ENCODE measurements around the gene ADGRE1.

Gene ADGRE1

GRCh38 chr19:6875218-6875617, 12.2 kb upstream of the ADGRE1 start:
- no peak for DNase-seq (ENCODE audit: low read depth in 2 of 2)

DNA sequence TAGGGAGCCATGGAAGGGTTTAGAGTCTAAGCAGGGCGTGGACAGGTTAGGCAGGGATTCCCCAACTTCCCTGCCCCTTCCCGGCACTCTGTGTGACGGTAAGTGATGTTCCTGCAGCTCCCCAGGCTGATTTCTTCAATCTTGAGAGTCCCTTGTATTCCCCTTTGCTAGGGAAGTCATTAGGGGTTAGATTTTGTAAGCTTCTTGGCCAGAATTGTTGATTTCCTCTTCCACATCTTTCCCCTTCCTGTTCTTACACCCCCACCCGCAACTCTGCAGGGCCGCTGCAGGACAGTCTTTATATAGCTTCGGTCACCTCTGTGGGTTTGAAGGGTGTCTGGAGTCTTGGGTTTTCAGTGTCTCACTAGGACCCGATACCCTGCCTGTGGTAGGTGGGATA, 10.6 kb upstream of the ADGRE1 start:
- DNase-seq (ENCODE audit: low read depth in 2 of 2) = no peak

DNA sequence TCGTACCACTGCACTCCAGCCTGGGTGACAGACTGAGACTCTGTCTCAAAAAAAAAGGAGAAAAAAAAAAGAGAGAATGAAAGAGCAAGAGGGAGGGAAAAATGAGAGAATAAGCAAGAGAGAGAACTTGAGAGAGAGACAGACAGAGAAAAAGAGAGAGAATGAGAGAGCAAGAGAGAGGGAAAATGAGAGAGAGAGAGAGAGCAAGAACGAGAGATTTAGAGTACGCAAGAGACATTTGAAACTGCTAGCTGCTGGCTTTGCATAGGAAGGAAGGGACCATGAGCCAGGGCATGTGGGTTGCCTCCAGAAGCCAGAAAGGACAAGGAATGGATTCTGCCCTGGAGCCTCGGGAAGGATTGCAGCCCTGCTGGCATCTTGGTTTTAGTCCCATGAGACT, 9.6 kb upstream of the ADGRE1 start:
- no peak for DNase-seq (ENCODE audit: low read depth in 2 of 2)

DNA sequence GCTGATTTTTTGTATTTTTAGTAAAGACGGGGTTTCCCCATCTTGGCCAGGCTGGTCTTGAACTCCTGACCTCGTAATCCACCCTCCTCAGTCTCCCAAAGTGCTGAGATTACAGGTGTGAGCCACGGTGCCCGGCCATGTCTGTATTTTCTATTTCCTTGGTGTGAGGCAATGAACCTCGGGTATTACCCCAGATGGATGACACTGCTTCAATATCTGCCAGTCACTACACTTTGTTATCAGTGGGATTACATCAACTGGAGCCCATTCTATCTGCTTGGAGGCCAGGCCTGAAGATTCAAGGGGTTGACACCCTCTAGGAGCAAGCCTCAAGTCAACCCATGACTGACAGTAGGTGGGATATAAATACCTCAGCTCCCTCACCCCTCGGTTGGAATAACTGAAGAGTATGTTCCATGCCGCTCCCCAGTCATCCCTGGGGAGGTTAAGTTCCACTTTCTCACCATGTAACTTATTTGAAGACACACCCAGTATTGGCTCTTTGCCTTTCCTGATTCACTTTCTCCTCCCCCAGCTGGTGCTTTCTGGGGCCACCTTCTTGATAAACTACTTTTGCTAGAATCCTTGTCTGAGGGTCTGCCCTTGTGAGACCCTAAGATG, 992 bp upstream of the ADGRE1 start:
- DNase-seq (ENCODE audit: low read depth in 2 of 2) = no peak

- DNase-seq (ENCODE audit: low read depth in 2 of 2) = no peak
These were observed 1.6 kb downstream of the ADGRE1 start for GRCh38 chr19:6888967-6889366.

GRCh38 chr19:6890401-6890913, 3.1 kb downstream of the ADGRE1 start:
- no peak for DNase-seq (ENCODE audit: low read depth in 2 of 2)

DNA sequence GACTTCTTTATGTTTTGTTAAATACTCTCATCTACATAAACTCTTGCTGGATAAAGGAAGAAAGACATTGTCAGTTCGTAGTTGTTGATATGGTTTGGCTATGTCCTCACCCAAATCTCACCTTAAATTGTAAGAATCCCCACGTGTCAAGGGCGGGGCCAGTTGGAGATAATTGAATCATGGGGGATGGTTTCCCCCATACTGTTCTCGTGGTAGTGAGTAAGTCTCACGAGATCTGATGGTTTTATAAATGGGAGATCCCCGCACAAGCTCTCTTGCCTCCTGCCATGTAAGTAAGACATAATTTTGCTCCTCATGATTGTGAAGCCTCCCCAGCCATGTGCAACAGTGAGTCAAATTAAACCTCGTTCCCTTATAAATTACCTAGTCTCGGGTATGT, 3.6 kb downstream of the ADGRE1 start:
- peak in 1 of 2 experiments; percentile 19 for DNase-seq (ENCODE audit: low read depth in 2 of 2)

DNA sequence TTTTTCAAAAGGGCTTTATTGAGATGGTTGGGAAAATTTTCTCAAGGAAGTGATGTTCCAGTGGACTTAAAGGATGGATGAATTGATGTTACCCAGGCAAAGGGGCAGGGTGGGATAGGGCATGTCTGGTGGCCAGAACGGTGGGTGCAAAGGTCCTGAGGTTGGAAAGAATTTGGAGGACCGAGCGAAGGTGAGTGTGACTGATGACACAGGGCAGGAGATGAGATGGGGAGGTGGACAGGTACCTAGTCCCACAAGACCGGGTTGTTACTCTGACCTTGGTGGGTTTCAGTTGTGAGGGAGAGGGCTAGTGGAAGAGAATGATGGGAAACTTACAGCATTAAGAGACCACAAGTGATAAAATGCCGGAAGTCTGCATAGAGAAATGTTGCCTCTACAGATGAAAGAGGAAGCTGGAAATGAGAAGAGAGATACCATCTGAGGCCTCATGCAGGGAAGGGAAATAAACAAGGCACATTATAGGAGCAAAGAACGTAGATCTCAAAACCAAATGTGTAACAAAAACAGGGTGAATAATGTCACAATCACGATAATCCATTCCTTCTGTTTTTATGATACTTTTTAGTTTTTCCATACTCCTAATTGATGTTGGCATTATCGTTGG, 4.5 kb downstream of the ADGRE1 start:
- DNase-seq (ENCODE audit: low read depth in 2 of 2) = no peak

GRCh38 chr19:6894313-6894712, 6.9 kb downstream of the ADGRE1 start:
- DNase-seq (ENCODE audit: low read depth in 2 of 2) = no peak

DNA sequence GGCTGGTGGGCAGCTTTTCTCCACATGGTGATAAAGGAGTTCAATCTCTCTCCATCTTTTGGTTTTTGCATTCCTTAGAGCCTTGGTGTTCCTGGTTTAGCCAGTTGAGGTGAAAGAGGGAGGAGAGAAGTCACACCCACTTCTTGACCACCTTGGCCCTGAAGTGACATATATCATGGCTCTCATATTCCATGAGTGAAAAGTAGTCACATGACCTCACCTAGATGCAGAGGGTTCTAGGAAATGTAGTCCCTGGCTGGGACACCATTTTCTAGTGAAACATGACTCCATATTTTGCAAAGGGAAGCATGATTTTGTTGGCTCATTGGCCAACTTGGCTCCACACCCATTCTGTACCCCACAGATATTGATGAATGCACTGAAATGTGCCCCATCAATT, 16.1 kb downstream of the ADGRE1 start:
- no peak for DNase-seq (ENCODE audit: low read depth in 2 of 2)

DNA sequence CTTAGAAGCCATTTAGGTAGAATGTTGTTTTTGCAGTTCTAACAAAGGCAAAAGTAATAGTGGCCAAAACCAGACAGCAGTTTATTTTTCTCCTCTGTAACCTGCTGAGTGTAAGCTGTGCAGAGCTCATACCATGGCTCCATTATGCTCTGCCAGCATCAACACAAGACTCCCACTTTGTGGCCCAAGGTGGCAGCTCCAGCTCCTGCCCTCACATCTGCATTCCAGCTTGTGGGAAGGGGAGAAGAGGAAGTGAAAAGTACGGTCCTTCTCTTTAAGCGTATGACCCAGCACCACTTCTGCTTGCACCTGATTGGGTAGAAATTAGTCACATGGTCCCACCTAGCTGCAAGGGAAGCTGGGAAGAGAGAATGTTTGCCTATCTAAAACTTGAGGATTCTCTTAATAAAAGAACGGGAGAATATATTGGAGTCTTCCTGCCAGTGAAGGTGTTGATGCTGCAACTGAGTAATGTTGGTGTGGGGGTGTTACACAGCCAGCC, 19.2 kb downstream of the ADGRE1 start:
- no peak for DNase-seq (ENCODE audit: low read depth in 2 of 2)

DNA sequence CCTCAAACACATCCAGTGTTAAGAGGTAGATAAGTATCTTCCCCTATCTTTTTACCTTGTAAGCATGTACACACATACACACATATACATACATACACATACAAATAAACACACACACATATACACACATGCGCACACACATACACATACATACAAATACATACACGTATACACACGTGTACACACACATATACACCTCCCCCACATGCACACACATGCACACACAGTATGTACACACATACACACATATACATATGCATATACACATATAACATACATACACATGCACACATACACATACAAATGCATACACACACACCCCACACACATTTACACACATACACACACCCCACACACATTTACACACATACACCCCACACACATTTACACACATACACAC, 24.1 kb downstream of the ADGRE1 start:
- no peak for DNase-seq (ENCODE audit: low read depth in 2 of 2)

DNA sequence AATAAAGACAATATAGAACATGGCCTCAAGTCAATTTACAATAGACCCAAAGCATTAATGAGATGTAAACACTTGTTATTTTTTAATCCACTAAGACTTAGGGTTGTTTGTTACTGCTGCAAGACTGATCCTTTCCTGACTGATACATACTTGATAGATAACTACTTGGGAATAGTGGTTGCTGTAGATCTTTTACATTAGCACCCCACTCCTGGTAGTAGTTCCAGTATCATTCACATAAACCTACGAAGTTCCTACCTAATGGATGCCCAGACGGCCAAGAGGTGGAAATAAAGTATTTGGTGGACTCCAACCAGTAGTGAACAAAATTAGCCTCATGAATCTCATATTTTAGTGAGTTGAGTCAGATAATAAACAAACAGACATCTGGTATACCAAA, 26.9 kb downstream of the ADGRE1 start:
- no peak for DNase-seq (ENCODE audit: low read depth in 2 of 2)

- DNase-seq (ENCODE audit: low read depth in 2 of 2) = no peak
These were observed 29.6 kb downstream of the ADGRE1 start for GRCh38 chr19:6916952-6917351.

DNA sequence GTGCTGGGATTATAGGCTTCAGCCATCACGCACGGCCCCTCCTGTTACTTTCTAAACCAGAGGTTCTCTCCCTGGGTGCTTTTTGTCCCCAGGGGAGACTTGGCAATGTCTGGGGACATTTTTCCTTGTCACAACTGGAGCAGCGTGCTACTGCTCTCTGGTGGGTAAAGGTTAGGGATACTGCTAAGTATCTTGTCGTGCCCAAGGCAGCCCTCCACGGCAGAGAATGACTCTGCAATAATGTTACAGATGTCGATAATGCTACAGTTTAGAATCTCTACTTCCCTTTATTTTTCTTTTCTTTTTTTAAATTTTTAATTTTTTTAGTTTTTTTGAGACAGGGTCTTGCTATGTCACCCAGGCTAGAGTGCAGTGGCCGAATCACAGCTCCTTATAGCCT, 38.0 kb downstream of the ADGRE1 start:
- DNase-seq (ENCODE audit: low read depth in 2 of 2) = no peak

DNA sequence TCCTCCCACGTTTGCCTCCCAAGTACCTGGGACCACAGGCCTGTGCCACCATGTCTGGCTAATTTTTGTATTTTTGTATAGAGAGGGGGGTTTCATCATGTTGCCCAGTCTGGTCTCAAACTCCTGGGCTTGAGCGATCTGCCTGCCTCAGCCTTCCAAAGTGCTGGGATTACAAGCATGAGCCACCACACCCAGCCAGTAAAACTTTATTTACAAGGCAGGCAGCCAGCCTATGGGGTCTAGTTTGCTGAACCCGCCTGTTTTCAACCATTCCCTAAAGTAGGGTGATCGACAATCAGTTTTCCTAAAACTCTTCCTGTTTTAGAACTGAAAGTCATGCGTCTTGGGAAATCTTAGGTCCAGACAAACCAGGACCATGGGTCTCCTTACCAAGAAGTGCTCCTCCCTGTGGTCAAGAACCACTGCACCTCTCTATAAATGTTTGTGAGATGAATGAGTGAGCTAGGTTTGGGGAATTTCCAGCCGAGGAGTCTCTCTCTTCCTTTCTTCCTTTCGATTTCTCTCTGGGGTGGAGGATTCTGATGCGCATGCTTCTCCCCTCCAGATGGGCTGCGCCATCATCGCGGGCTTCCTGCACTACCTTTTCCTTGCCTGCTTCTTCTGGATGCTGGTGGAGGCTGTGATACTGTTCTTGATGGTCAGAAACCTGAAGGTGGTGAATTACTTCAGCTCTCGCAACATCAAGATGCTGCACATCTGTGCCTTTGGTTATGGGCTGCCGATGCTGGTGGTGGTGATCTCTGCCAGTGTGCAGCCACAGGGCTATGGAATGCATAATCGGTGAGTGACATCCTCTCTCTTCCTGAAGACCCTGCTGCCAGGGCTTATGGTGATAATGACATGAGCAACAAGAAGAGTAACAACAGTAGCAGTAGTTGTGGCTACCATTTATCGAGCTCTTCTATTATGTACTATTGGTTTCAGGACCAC, 38.7 kb downstream of the ADGRE1 start:
- DNase-seq (ENCODE audit: low read depth in 2 of 2) = peak; percentile 16 to 17

DNA sequence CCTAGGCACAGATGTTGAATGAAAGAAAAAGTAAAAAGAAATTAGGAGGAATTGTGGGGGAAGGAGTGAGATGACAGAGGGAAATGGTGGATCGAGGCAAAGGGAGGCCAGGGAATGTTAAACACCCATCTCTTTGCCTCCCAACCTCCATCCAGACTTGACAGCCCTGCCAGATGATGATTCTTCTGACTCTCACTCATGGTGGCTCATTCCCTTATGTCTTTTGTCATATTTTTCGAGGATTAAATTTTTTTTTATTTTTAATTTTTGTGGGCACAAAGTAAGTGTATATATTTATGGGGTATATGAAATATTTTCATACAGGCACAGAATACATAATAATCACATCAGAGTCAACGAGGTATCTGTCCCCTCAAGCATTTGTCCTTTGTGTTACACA, 42.8 kb downstream of the ADGRE1 start:
- no peak for DNase-seq (ENCODE audit: low read depth in 2 of 2)

DNA sequence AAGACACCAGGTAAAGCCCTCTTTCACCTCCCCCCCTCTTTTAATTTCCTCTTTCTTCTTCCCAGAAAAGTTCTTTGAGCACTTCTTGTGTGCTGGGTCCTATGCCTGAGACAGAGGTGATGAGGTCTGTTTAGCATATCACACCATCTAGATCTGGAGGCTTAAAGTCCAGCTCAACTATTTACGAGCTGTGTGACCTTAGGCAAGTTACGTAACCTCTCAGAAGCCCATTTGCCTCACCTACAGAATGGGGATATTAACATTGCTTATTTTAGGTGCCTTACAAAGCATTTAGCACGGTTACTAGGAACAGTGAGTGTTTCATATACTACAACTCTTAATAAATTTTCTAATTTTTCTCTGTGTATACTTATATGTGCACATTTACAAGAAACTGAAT, 47.7 kb downstream of the ADGRE1 start:
- no peak for DNase-seq (ENCODE audit: low read depth in 2 of 2)

GRCh38 chr19:6935618-6936017, 48.2 kb downstream of the ADGRE1 start:
- DNase-seq (ENCODE audit: low read depth in 2 of 2) = no peak

DNA sequence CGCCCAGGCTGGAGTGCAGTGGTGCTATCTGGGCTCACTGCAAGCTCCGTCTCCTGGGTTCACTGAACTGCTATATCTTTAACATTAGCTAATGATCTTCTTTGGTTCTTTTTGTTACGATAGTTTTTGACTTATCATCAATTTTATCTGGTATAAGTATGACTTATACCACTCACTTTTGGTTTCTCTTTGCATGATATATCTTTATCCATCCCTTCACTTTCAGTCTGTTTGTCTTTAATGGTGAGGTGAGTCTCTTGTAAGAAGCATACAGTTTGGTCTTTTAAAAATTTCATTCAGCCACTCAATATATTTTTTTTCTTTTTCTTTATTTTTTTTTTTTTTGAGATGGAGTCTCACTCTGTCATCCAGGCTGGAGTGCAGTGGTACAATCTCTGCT, 58.4 kb downstream of the ADGRE1 start:
- DNase-seq (ENCODE audit: low read depth in 2 of 2) = no peak

DNA sequence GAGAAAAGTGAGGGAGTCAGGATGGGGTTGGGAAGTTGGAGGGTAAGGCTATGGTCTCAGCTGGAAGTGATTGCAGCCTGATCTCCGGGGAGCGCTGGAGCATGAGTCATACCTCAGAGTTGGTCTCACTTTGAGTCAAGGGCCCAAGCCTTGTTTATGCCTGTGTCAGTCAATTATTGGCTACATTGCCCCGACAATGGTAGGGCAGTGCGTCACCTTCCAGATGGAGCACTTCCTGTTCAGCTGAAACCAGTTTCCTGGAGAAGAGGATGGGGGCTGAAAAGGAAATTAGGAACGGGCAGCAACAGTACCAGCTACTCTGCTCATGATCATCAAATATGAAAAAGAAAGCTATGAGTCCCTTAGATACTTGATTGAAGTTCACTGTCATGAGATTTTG, 60.4 kb downstream of the ADGRE1 start:
- DNase-seq (ENCODE audit: low read depth in 2 of 2) = peak; percentile 24 to 48

DNA sequence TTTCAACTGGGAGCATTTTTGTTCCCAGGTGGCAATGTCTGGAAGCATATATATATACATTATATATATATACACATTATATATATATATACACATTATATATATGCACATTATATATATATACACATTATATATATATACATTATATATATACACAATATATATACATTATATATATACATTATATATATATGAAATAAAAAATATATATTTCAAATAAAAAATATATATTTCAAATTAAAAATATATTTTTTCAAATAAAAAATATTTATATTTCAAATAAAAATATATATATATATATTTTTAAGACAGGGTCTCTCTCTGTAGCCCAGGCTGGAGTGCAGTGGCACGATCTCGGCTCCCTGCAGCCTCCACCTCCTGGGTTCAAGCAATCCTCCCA, 61.5 kb downstream of the ADGRE1 start:
- no peak for DNase-seq (ENCODE audit: low read depth in 2 of 2)

All from stimulated activated CD4-positive, alpha-beta T cell treated with anti-CD3 and anti-CD28 coated beads, Interleukin-12 subunit alpha, Interleukin-12 subunit beta, amount 100 ng/mL, for 24 hours (primary cell).